Neural progenitor cell (in vitro differentiated cells): ENCODE measurements around the gene NDNF. TPM values are rescaled to one million over a fixed set of nuclear protein-coding genes. Genes with fewer than 3 reads are reported as not detected.

ENCODE experiments used
- DNase-seq: peaks from one replicate; pipeline ENCODE4 v3.0.0-alpha.2; 2016; ENCODE audit warnings: low spot score
- H2AFZ ChIP-seq: fragments of 200-600 bp; sonication (generic); replicated peaks from 2 replicates; pipeline ENCODE4 v1.6.1; 2016; ENCODE audit warnings: antibody characterized with exemption
- H3F3A ChIP-seq: fragments of 200-600 bp; sonication (generic); 2 replicates; pipeline ENCODE4 v1.6.1; 2016; ENCODE audit warnings: antibody characterized with exemption, low read depth
- H3K27ac ChIP-seq: fragments of 200-600 bp; sonication (generic); 2 replicates; pipeline ENCODE4 v1.5.1; 2016; ENCODE audit warnings: mild to moderate bottlenecking
- H3K27me3 ChIP-seq: fragments of 200-600 bp; sonication (generic); 2 replicates; pipeline ENCODE4 v1.6.1; 2016; ENCODE audit warnings: mild to moderate bottlenecking, moderate library complexity
- H3K36me3 ChIP-seq: fragments of 200-600 bp; sonication (generic); 2 replicates; pipeline ENCODE4 v1.5.1; 2016
- H3K4me1 ChIP-seq: fragments of 200-600 bp; sonication (generic); 2 replicates; pipeline ENCODE4 v1.6.1; 2016; ENCODE audit warnings: mixed run types
- H3K4me2 ChIP-seq: fragments of 200-600 bp; sonication (generic); 2 replicates; pipeline ENCODE4 v1.6.1; 2016
- H3K4me3 ChIP-seq: fragments of 200-600 bp; sonication (generic); 2 replicates; pipeline ENCODE4 v1.5.1; 2016
- H3K79me2 ChIP-seq: fragments of 200-600 bp; sonication (generic); 2 replicates; pipeline ENCODE4 v1.6.1; 2016; ENCODE audit warnings: low read depth
- H3K9ac ChIP-seq: fragments of 200-600 bp; sonication (generic); 2 replicates; pipeline ENCODE4 v1.6.1; 2016
- H3K9me3 ChIP-seq: fragments of 200-600 bp; sonication (generic); 2 replicates; pipeline ENCODE4 v1.5.1; 2016; ENCODE audit warnings: low read depth
- H4K20me1 ChIP-seq: fragments of 200-600 bp; sonication (generic); 2 replicates; pipeline ENCODE4 v1.6.1; 2016; ENCODE audit warnings: low read depth
- H3K27ac Mint-ChIP-seq: 3 replicates; pipeline ENCODE4 v1.8.0; 2021; ENCODE audit warnings: mixed read lengths
- H3K27me3 Mint-ChIP-seq: 2 replicates; pipeline ENCODE4 v1.8.0; 2022; ENCODE audit warnings: low read depth, mild to moderate bottlenecking, inconsistent platforms, moderate library complexity, mixed read lengths; ENCODE audit not compliant: insufficient read depth
- H3K36me3 Mint-ChIP-seq: 3 replicates; pipeline ENCODE4 v1.8.0; 2021; ENCODE audit warnings: mixed read lengths
- H3K4me1 Mint-ChIP-seq: 3 replicates; pipeline ENCODE4 v1.8.0; 2021; ENCODE audit warnings: mixed read lengths
- H3K4me3 Mint-ChIP-seq: 3 replicates; pipeline ENCODE4 v1.8.0; 2021; ENCODE audit warnings: mild to moderate bottlenecking, moderate library complexity, mixed read lengths
- H3K9me3 Mint-ChIP-seq: 3 replicates; pipeline ENCODE4 v1.8.0; 2020; ENCODE audit warnings: mixed read lengths
- EZH2 ChIP-seq: fragments of 200-600 bp; sonication (generic); IDR thresholded peaks from 2 replicates; pipeline ENCODE4 v1.6.1; 2017; ENCODE audit warnings: antibody characterized with exemption, mild to moderate bottlenecking, moderate library complexity
- EZH2phosphoT487 ChIP-seq: fragments of 200-600 bp; sonication (generic); IDR thresholded peaks from 2 replicates; pipeline ENCODE4 v1.6.1; 2017; ENCODE audit warnings: antibody characterized with exemption
- total RNA-seq: library from RNA; depleted of rRNA; stranded (reverse); fragments of >200 nt; gene quantifications from 2 replicates; pipeline ENCODE4 v1.2.3, GENCODE V29; 2015; ENCODE audit warnings: low replicate concordance
- TF ChIP-seq, protein P1 (sequence below): fragments of 200-600 bp; sonication (generic); IDR thresholded peaks from 2 replicates; pipeline ENCODE4 v1.5.1; 2017; ENCODE audit warnings: antibody characterized with exemption, mild to moderate bottlenecking

The NDNF gene
- total RNA-seq, 1 donor from 2014 or later, result 4.0 TPM

DNA sequence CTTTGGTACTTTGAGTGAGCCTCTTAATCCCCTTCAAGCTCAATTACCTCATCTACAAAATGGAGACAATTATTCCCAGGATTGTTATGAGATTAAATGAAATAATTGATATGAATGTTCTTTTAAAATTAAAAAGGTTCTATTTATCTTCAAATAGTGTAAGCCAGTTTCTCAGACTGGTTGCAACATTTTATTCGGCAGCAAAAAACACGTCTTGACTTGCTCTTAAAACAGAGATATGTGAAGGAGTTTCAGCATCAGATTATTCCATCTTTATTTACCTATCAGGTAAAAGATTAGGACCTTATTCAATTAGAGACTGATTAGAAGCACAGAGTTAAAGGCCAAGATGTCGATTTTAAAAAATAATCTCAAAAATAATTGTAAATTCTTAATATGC lies 10.5 kb downstream of the NDNF start:
- no peak overlapping the region for H2AFZ ChIP-seq
- Mint-ChIP-seq H3K27me3 (no peaks in the 10 kb centered on the region), H3K27ac (no peak overlapping the region), H3K4me1 (no peaks in the 10 kb centered on the region), H3K9me3 (no peaks in the 10 kb centered on the region), H3K4me3 (no peak overlapping the region), H3K36me3 (no peaks in the 10 kb centered on the region)
- H3K27me3 ChIP-seq, result no peaks in the 10 kb centered on the region
- no peaks in the 10 kb centered on the region for H4K20me1 ChIP-seq
- peaks cover 20% of the 10 kb centered on the region for H3K4me1 ChIP-seq
- no peak for DNase-seq
- H3K4me2 ChIP-seq, result no peak overlapping the region
- H3F3A ChIP-seq, result peaks cover 10% of the 10 kb centered on the region
- no peak overlapping the region for H3K9ac ChIP-seq
- TF ChIP-seq, protein P1, sequence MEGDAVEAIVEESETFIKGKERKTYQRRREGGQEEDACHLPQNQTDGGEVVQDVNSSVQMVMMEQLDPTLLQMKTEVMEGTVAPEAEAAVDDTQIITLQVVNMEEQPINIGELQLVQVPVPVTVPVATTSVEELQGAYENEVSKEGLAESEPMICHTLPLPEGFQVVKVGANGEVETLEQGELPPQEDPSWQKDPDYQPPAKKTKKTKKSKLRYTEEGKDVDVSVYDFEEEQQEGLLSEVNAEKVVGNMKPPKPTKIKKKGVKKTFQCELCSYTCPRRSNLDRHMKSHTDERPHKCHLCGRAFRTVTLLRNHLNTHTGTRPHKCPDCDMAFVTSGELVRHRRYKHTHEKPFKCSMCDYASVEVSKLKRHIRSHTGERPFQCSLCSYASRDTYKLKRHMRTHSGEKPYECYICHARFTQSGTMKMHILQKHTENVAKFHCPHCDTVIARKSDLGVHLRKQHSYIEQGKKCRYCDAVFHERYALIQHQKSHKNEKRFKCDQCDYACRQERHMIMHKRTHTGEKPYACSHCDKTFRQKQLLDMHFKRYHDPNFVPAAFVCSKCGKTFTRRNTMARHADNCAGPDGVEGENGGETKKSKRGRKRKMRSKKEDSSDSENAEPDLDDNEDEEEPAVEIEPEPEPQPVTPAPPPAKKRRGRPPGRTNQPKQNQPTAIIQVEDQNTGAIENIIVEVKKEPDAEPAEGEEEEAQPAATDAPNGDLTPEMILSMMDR, result no peak
- TF ChIP-seq EZH2phosphoT487 (no peak), EZH2 (no peak)
- no peaks in the 10 kb centered on the region for H3K79me2 ChIP-seq
- H3K9me3 ChIP-seq, result no peaks in the 10 kb centered on the region
- H3K27ac ChIP-seq, result no peak overlapping the region
- H3K4me3 ChIP-seq, result no peak overlapping the region
- no peaks in the 10 kb centered on the region for H3K36me3 ChIP-seq

DNA sequence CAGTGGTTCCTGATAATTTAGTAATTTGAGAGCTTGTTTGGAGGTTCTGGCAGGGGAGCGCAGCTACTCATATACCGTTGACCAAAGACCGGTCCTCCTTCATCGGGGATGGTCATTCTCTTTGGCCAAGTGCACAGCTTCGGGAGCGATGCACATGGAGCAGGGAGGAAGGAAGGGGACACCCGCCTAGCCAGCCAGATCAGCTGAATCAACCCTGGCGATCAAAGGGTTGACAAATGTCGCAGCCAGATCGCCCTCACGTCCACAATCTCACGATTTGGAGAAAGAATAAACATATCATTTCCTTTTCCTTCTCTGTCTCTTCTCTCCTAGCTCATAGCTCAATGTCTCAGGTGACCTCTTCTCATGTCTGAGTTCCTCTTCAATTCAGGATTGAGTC lies 11.1 kb downstream of the NDNF start:
- H3K27me3 ChIP-seq, result no peaks in the 10 kb centered on the region
- no peaks in the 10 kb centered on the region for H3K4me1 Mint-ChIP-seq
- no peak overlapping the region for H2AFZ ChIP-seq
- H3K36me3 ChIP-seq, result no peaks in the 10 kb centered on the region
- H3K27ac Mint-ChIP-seq, result no peak overlapping the region
- H3K4me1 ChIP-seq, result peaks cover 20% of the 10 kb centered on the region
- H3K4me3 ChIP-seq, result no peak overlapping the region
- no peaks in the 10 kb centered on the region for H3K9me3 Mint-ChIP-seq
- no peak for DNase-seq
- H3K4me2 ChIP-seq, result no peak overlapping the region
- no peak overlapping the region for H3K4me3 Mint-ChIP-seq
- TF ChIP-seq EZH2 (no peak), EZH2phosphoT487 (no peak)
- TF ChIP-seq, protein P1, result no peak
- H3F3A ChIP-seq, result peaks cover 10% of the 10 kb centered on the region
- H3K36me3 Mint-ChIP-seq, result no peaks in the 10 kb centered on the region
- no peak overlapping the region for H3K9ac ChIP-seq
- no peaks in the 10 kb centered on the region for H3K79me2 ChIP-seq
- H3K27ac ChIP-seq, result no peak overlapping the region
- H3K27me3 Mint-ChIP-seq, result no peaks in the 10 kb centered on the region
- no peaks in the 10 kb centered on the region for H4K20me1 ChIP-seq
- no peaks in the 10 kb centered on the region for H3K9me3 ChIP-seq

DNA sequence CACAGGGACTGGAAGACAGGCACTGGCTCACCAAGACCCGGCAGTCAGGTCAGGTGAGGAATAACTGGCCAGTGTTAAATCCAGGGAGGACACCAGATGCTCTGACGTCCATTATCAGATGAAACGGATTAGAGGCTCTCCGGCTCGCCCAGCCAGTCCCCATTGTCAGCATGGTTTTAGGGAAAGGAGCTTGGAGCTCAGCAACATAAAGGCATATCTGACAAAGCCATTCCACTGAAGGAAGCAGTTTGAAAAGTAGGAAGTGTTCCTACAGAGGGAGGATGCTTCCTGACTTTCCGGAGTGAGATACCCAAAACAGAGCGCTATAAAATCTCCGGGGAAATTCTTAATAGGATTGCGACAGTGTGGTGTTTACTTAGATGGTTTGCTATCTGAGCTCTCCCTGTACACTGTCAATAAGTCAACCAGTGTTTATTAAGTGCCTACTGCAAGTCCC lies 14.8 kb downstream of the NDNF start:
- Histone ChIP-seq H3K27ac (no peak overlapping the region), H3K9ac (no peak overlapping the region), H3K79me2 (no peaks in the 10 kb centered on the region), H3K4me1 (peaks cover 20% of the 10 kb centered on the region), H3F3A (peaks cover 10% of the 10 kb centered on the region), H4K20me1 (no peaks in the 10 kb centered on the region), H3K36me3 (no peaks in the 10 kb centered on the region), H3K4me2 (peak overlapping the region; percentile 49), H2AFZ (no peak overlapping the region), H3K9me3 (no peaks in the 10 kb centered on the region), H3K4me3 (no peak overlapping the region), H3K27me3 (no peaks in the 10 kb centered on the region)
- H3K4me3 Mint-ChIP-seq, result no peak overlapping the region
- H3K9me3 Mint-ChIP-seq, result no peaks in the 10 kb centered on the region
- DNase-seq, result peak; percentile 78
- no peak for TF ChIP-seq EZH2phosphoT487
- TF ChIP-seq EZH2, result no peak
- TF ChIP-seq, protein P1, result no peak
- H3K27ac Mint-ChIP-seq, result no peak overlapping the region
- H3K27me3 Mint-ChIP-seq, result peaks cover 3% of the 10 kb centered on the region
- no peaks in the 10 kb centered on the region for H3K36me3 Mint-ChIP-seq
- H3K4me1 Mint-ChIP-seq, result no peaks in the 10 kb centered on the region

DNA sequence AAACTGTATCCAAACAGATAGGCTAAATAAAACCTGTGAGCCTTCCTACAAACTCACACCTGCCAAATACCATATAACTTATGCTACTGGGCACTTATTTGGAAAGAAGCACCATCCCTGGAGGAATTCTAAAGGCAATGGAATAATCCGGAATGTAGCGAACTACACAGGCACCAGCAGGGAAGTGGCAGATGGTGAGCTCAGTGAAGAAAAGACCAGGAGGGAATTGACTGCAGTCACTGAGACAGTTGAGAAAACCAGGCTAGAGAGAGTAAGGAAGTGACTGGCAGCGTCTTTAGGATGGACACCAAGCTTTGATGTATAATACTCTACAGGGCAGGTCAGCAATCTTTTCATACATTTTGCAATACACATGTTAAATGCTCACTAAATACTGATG lies 16.3 kb downstream of the NDNF start:
- no peak for DNase-seq
- Histone ChIP-seq H3F3A (peaks cover 10% of the 10 kb centered on the region), H3K27me3 (no peaks in the 10 kb centered on the region), H3K27ac (no peak overlapping the region), H3K9ac (no peak overlapping the region), H3K4me1 (peaks cover 15% of the 10 kb centered on the region), H2AFZ (no peak overlapping the region), H4K20me1 (no peaks in the 10 kb centered on the region), H3K36me3 (no peaks in the 10 kb centered on the region), H3K79me2 (no peaks in the 10 kb centered on the region), H3K4me2 (no peak overlapping the region), H3K9me3 (no peaks in the 10 kb centered on the region), H3K4me3 (no peak overlapping the region)
- H3K9me3 Mint-ChIP-seq, result no peaks in the 10 kb centered on the region
- H3K27me3 Mint-ChIP-seq, result peaks cover 3% of the 10 kb centered on the region
- TF ChIP-seq EZH2 (no peak), EZH2phosphoT487 (no peak)
- TF ChIP-seq, protein P1, result no peak
- H3K4me3 Mint-ChIP-seq, result no peak overlapping the region
- H3K4me1 Mint-ChIP-seq, result no peaks in the 10 kb centered on the region
- no peaks in the 10 kb centered on the region for H3K36me3 Mint-ChIP-seq
- no peak overlapping the region for H3K27ac Mint-ChIP-seq
